ENCODE measurements around the gene HLA-DOA. TPM values are rescaled to one million over a fixed set of nuclear protein-coding genes. Genes with fewer than 3 reads are reported as not detected.

HLA-DOA gene
- total RNA-seq, 1 donor = under 0.01 TPM

GRCh38 chr6:33036535-33036934 lies 27.1 kb upstream of the HLA-DOA start:
- Histone ChIP-seq H3K27me3 (ENCODE audit: insufficient read depth, low read length) (peaks cover 35% of the 10 kb centered on the region), H3K36me3 (ENCODE audit: insufficient read depth, low read length) (no peaks in the 10 kb centered on the region)
- TF ChIP-seq CTCF (IDR thresholded peaks at IDR 0.05; ENCODE audit: extremely low read depth, low read depth, low read length) = no peak

GRCh38 chr6:33034554-33034953 lies 25.2 kb upstream of the HLA-DOA start:
- TF ChIP-seq CTCF (IDR thresholded peaks at IDR 0.05; ENCODE audit: extremely low read depth, low read depth, low read length) = no peak
- Histone ChIP-seq H3K9me3 (ENCODE audit: low read depth, low read length) (no peaks in the 10 kb centered on the region), H3K4me1 (ENCODE audit: insufficient read depth, low read length) (no peaks in the 10 kb centered on the region), H4K20me1 (ENCODE audit: insufficient read depth, low read length) (no peaks in the 10 kb centered on the region), H3K4me2 (ENCODE audit: insufficient read depth, low read length) (no peak overlapping the region), H3K27me3 (ENCODE audit: insufficient read depth, low read length) (peaks cover 49% of the 10 kb centered on the region), H3K4me3 (ENCODE audit: insufficient read depth, low read length) (no peak overlapping the region), H3K36me3 (ENCODE audit: insufficient read depth, low read length) (no peaks in the 10 kb centered on the region), H3K79me2 (ENCODE audit: insufficient read depth, low read length) (no peaks in the 10 kb centered on the region), H3K27ac (ENCODE audit: low read depth, low read length) (no peak overlapping the region), H2AFZ (ENCODE audit: low read length) (no peak overlapping the region)
- no peak for DNase-seq (ENCODE audit: insufficient read length, low spot score, missing footprints)

More at GRCh38 chr6:33036535-33036934, 27.1 kb upstream of the HLA-DOA start:
- Histone ChIP-seq H3K27ac (ENCODE audit: low read depth, low read length) (no peak overlapping the region), H3K79me2 (ENCODE audit: insufficient read depth, low read length) (no peaks in the 10 kb centered on the region), H3K9me3 (ENCODE audit: low read depth, low read length) (no peaks in the 10 kb centered on the region), H2AFZ (ENCODE audit: low read length) (no peak overlapping the region), H3K4me1 (ENCODE audit: insufficient read depth, low read length) (no peaks in the 10 kb centered on the region), H4K20me1 (ENCODE audit: insufficient read depth, low read length) (no peaks in the 10 kb centered on the region), H3K4me2 (ENCODE audit: insufficient read depth, low read length) (no peak overlapping the region), H3K4me3 (ENCODE audit: insufficient read depth, low read length) (no peak overlapping the region)
- no peak for DNase-seq (ENCODE audit: insufficient read length, low spot score, missing footprints)

GRCh38 chr6:33030245-33030644 lies 20.9 kb upstream of the HLA-DOA start:
- Histone ChIP-seq H3K36me3 (ENCODE audit: insufficient read depth, low read length) (no peaks in the 10 kb centered on the region), H2AFZ (ENCODE audit: low read length) (no peak overlapping the region), H4K20me1 (ENCODE audit: insufficient read depth, low read length) (no peaks in the 10 kb centered on the region), H3K27me3 (ENCODE audit: insufficient read depth, low read length) (peaks cover 45% of the 10 kb centered on the region), H3K4me2 (ENCODE audit: insufficient read depth, low read length) (no peak overlapping the region), H3K79me2 (ENCODE audit: insufficient read depth, low read length) (no peaks in the 10 kb centered on the region), H3K27ac (ENCODE audit: low read depth, low read length) (no peak overlapping the region), H3K4me1 (ENCODE audit: insufficient read depth, low read length) (no peaks in the 10 kb centered on the region), H3K4me3 (ENCODE audit: insufficient read depth, low read length) (no peak overlapping the region), H3K9me3 (ENCODE audit: low read depth, low read length) (no peaks in the 10 kb centered on the region)
- DNase-seq (ENCODE audit: insufficient read length, low spot score, missing footprints) = no peak
- TF ChIP-seq CTCF (IDR thresholded peaks at IDR 0.05; ENCODE audit: extremely low read depth, low read depth, low read length) = no peak

- TF ChIP-seq CTCF (IDR thresholded peaks at IDR 0.05; ENCODE audit: extremely low read depth, low read depth, low read length) = no peak
- Histone ChIP-seq H3K27ac (ENCODE audit: low read depth, low read length) (no peak overlapping the region), H3K4me2 (ENCODE audit: insufficient read depth, low read length) (no peak overlapping the region), H3K36me3 (ENCODE audit: insufficient read depth, low read length) (no peaks in the 10 kb centered on the region), H4K20me1 (ENCODE audit: insufficient read depth, low read length) (no peaks in the 10 kb centered on the region), H3K9me3 (ENCODE audit: low read depth, low read length) (no peaks in the 10 kb centered on the region), H3K4me1 (ENCODE audit: insufficient read depth, low read length) (no peaks in the 10 kb centered on the region), H3K4me3 (ENCODE audit: insufficient read depth, low read length) (no peak overlapping the region), H3K27me3 (ENCODE audit: insufficient read depth, low read length) (peaks cover 49% of the 10 kb centered on the region), H3K79me2 (ENCODE audit: insufficient read depth, low read length) (no peaks in the 10 kb centered on the region), H2AFZ (ENCODE audit: low read length) (no peak overlapping the region)
- peak; percentile 71 for DNase-seq (ENCODE audit: insufficient read length, low spot score, missing footprints)
Observed at GRCh38 chr6:33029328-33030184, 20.2 kb upstream of the HLA-DOA start.

All from osteoblast (primary cell).